Esophagus (tissue), 2 donors: ENCODE results near the gene CD44. TPM values are rescaled to one million over a fixed set of nuclear protein-coding genes. Genes with fewer than 3 reads are reported as not detected.

ENCODE experiments used
- H3K27ac ChIP-seq, 2 donors: one replicate each; pipeline ENCODE4 v1.5.1; 2013; ENCODE audit warnings: low read depth in 2 of 2, mild to moderate bottlenecking in 2 of 2, inconsistent platforms in 1 of 2, low read length in 1 of 2, moderate library complexity in 1 of 2
- H3K27me3 ChIP-seq, 2 donors: one replicate each; pipeline ENCODE4 v1.6.1; 2013; ENCODE audit warnings: low read length in 2 of 2, control low read depth in 1 of 2, mild to moderate bottlenecking in 1 of 2; ENCODE audit not compliant: insufficient read depth in 2 of 2, control insufficient read depth in 1 of 2
- H3K36me3 ChIP-seq, 2 donors: one replicate each; pipeline ENCODE4 v1.6.1; 2013; ENCODE audit warnings: low read length in 1 of 2; ENCODE audit not compliant: control insufficient read depth in 2 of 2, insufficient read depth in 2 of 2
- H3K4me1 ChIP-seq, 2 donors: one replicate each; pipeline ENCODE4 v1.6.1; 2013; ENCODE audit warnings: low read length in 1 of 2; ENCODE audit not compliant: control insufficient read depth in 2 of 2, insufficient read depth in 2 of 2
- H3K4me3 ChIP-seq, 2 donors: one replicate each; pipeline ENCODE4 v1.5.1; 2013; ENCODE audit warnings: low read length in 2 of 2, mild to moderate bottlenecking in 2 of 2, low read depth in 1 of 2, moderate library complexity in 1 of 2
- H3K9me3 ChIP-seq, 2 donors: one replicate each; pipeline ENCODE4 v1.6.1; 2013; ENCODE audit warnings: mild to moderate bottlenecking in 2 of 2, low read depth in 1 of 2, low read length in 1 of 2, moderate library complexity in 1 of 2; ENCODE audit not compliant: control insufficient read depth in 2 of 2, insufficient read depth in 1 of 2
- WGBS, 2 donors: extraction: QIAGEN DNeasy Blood & Tissue Kit; methylation state at CpG; one replicate each; pipeline ENCODE4 v1.1.7; 2013; 5-methylcytosine and 5-hydroxymethylcytosine counted together
- polyA plus RNA-seq, 2 donors: library from polyadenylated mRNA; stranded (reverse); fragments of 200-250 nt; gene quantifications; one replicate each; pipeline ENCODE4 v1.2.3, GENCODE V29; 2013
- donor health status: healthy with polysubstance abuse.
- donor health status: Bipolar disorder and iron deficiency.

CD44 gene
- polyA plus RNA-seq, 2 donors = 130 to 161 TPM

- no peaks in the 10 kb centered on the region for H3K9me3 ChIP-seq
- no peak overlapping the region for H3K27ac ChIP-seq
- H3K4me1 ChIP-seq = no peaks in the 10 kb centered on the region
- no peaks in the 10 kb centered on the region for H3K27me3 ChIP-seq
- no peak overlapping the region for H3K4me3 ChIP-seq
- no peaks in the 10 kb centered on the region for H3K36me3 ChIP-seq
Measured at GRCh38 chr11:35262735-35263134, 123.8 kb downstream of the CD44 start.

- H3K4me1 ChIP-seq = no peaks in the 10 kb centered on the region
- no peaks in the 10 kb centered on the region for H3K27me3 ChIP-seq
- H3K27ac ChIP-seq = no peak overlapping the region
- H3K9me3 ChIP-seq = no peaks in the 10 kb centered on the region
- H3K36me3 ChIP-seq = no peaks in the 10 kb centered on the region
- no peak overlapping the region for H3K4me3 ChIP-seq
- WGBS, 2 donors = 64 to 77% methylated on average over 3 of the region's 3 CpGs
Measured at GRCh38 chr11:35265755-35266454, 126.9 kb downstream of the CD44 start.

- Histone ChIP-seq H3K27me3 (no peaks in the 10 kb centered on the region), H3K4me3 (no peak overlapping the region), H3K36me3 (no peaks in the 10 kb centered on the region), H3K27ac (no peak overlapping the region), H3K4me1 (no peaks in the 10 kb centered on the region), H3K9me3 (no peaks in the 10 kb centered on the region)
- WGBS, 2 donors = 86 to 87% methylated on average over 2 of the region's 2 CpGs
Measured at GRCh38 chr11:35267504-35267903, 128.5 kb downstream of the CD44 start.

- no peaks in the 10 kb centered on the region for H3K27me3 ChIP-seq
- no peak overlapping the region for H3K27ac ChIP-seq
- no peaks in the 10 kb centered on the region for H3K36me3 ChIP-seq
- 50 to 52% methylated on average over 1 of the region's 1 CpG for WGBS, 2 donors
- no peak overlapping the region for H3K4me3 ChIP-seq
- H3K4me1 ChIP-seq = no peaks in the 10 kb centered on the region
- no peaks in the 10 kb centered on the region for H3K9me3 ChIP-seq
Measured at GRCh38 chr11:35270342-35270741, 131.4 kb downstream of the CD44 start.

GRCh38 chr11:35271031-35271430 lies 132.1 kb downstream of the CD44 start:
- H3K36me3 ChIP-seq = no peaks in the 10 kb centered on the region
- no peaks in the 10 kb centered on the region for H3K9me3 ChIP-seq
- no peak overlapping the region for H3K4me3 ChIP-seq
- no peak overlapping the region for H3K27ac ChIP-seq
- H3K27me3 ChIP-seq = no peaks in the 10 kb centered on the region
- H3K4me1 ChIP-seq = no peaks in the 10 kb centered on the region
- WGBS, 2 donors = 93 to 95% methylated on average over 3 of the region's 3 CpGs

- H3K4me3 ChIP-seq = no peak overlapping the region
- 79 to 80% methylated on average over 5 of the region's 5 CpGs for WGBS, 2 donors
- H3K27ac ChIP-seq = no peak overlapping the region
- no peaks in the 10 kb centered on the region for H3K4me1 ChIP-seq
- no peaks in the 10 kb centered on the region for H3K9me3 ChIP-seq
- H3K27me3 ChIP-seq = no peaks in the 10 kb centered on the region
- no peaks in the 10 kb centered on the region for H3K36me3 ChIP-seq
Measured at GRCh38 chr11:35272391-35272902, 133.5 kb downstream of the CD44 start.

- no peaks in the 10 kb centered on the region for H3K9me3 ChIP-seq
- WGBS, 2 donors = 27 to 34% methylated on average over 6 of the region's 6 CpGs
Measured at GRCh38 chr11:35274909-35275785, 136.2 kb downstream of the CD44 start.

GRCh38 chr11:35275786-35276170 lies 136.8 kb downstream of the CD44 start:
- Histone ChIP-seq H3K27me3 (no peaks in the 10 kb centered on the region), H3K4me1 (no peaks in the 10 kb centered on the region), H3K4me3 (no peak overlapping the region), H3K36me3 (no peaks in the 10 kb centered on the region), H3K27ac (peak overlapping the region; percentile 76 to 90), H3K9me3 (no peaks in the 10 kb centered on the region)
- 32 to 52% methylated on average over 1 of the region's 1 CpG for WGBS, 2 donors

More at GRCh38 chr11:35274909-35275785, 136.2 kb downstream of the CD44 start:
- Histone ChIP-seq H3K4me3 (no peak overlapping the region), H3K27ac (peak overlapping the region; percentile 76 to 89), H3K27me3 (no peaks in the 10 kb centered on the region), H3K4me1 (no peaks in the 10 kb centered on the region), H3K36me3 (no peaks in the 10 kb centered on the region)

GRCh38 chr11:35276396-35277145 lies 137.6 kb downstream of the CD44 start:
- Histone ChIP-seq H3K36me3 (no peaks in the 10 kb centered on the region), H3K4me1 (no peaks in the 10 kb centered on the region), H3K27ac (peak overlapping the region; percentile 76 to 90), H3K27me3 (no peaks in the 10 kb centered on the region), H3K4me3 (no peak overlapping the region), H3K9me3 (no peaks in the 10 kb centered on the region)
- WGBS, 2 donors = 52 to 63% methylated on average over 2 of the region's 2 CpGs
